HG03135 (cell line): ENCODE results near the gene FOXO4.
"Not testable (repeated sequence)": the region's sequence is repeated elsewhere in the genome, so short reads cannot be mapped to it uniquely, and the experiment has no call there.

Experiments used
- ATAC-seq: cut with Tn5 transposase; IDR thresholded peaks from one replicate; pipeline ENCODE4 v1.9.1; 2021; ENCODE audit warnings: mild to moderate bottlenecking, moderate library complexity; ENCODE audit not compliant: unreplicated experiment

FOXO4 gene, protein sequence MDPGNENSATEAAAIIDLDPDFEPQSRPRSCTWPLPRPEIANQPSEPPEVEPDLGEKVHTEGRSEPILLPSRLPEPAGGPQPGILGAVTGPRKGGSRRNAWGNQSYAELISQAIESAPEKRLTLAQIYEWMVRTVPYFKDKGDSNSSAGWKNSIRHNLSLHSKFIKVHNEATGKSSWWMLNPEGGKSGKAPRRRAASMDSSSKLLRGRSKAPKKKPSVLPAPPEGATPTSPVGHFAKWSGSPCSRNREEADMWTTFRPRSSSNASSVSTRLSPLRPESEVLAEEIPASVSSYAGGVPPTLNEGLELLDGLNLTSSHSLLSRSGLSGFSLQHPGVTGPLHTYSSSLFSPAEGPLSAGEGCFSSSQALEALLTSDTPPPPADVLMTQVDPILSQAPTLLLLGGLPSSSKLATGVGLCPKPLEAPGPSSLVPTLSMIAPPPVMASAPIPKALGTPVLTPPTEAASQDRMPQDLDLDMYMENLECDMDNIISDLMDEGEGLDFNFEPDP

DNA sequence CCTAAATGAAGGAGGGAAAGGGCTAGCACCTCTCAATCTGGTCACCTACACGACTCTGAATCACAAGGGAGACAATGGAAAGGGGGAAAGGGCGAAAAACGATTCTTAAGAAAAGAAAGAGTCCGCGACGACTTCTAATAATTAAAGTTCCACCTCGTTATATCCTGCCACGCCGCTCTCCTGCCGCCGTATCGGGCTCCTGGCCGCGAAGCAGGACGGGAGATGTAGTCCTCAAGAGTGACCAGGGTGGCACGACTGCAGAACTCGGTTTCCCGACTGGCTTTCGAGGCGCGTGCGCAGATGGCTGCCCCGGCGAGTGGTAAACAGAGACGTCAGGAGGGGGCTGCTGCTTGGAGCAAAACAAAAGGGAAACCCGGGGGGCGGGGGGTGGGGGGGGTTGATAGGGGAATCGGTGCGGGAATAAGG is at the start of gene FOXO4:
FOXO4 (plus strand) TSS at position 297 of the 426 bp plus-strand sequence. CDS start 678 bp downstream, outside the sequence.
- ATAC-seq = peak; percentile 85

DNA sequence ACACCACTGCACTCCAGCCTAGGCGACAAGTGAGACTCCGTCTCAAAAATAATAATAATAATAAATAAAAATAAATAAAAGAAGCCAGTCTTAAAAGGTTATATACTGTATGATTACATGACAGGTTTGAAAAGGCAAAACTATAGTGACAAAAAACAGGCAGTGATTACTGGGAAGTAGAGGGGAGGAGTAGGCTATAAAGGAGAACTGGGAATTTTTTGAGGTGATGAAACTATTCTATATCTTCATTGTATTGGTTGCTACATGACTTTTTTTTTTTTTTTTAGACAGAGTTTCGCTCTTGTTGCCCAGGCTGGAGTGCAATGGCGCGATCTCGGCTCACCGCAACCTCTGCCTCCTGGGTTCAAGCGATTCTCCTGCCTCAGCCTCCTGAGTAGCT is 47.8 kb upstream of the FOXO4 start:
- not testable (repeated sequence) for ATAC-seq

DNA sequence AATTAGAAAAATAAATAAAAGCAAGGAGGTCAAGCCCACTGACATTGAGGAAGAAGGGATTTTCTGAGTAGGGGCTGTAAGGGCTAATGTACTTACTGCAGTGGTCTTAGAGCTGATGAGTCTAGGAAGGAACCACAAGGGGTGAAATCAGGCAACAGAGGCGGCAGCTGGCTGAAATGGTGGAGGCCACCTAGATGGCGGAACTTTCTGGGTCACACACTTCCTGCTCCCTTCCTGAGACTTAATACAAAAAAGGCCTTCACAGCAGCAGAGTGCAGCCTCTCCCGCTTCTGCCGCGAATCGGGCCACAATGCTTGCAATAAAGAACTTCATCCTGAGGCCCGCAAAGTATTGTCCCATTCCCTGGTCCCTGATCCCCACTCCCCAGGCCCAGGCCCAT is 42.9 kb upstream of the FOXO4 start:
- ATAC-seq = peak; percentile 14

DNA sequence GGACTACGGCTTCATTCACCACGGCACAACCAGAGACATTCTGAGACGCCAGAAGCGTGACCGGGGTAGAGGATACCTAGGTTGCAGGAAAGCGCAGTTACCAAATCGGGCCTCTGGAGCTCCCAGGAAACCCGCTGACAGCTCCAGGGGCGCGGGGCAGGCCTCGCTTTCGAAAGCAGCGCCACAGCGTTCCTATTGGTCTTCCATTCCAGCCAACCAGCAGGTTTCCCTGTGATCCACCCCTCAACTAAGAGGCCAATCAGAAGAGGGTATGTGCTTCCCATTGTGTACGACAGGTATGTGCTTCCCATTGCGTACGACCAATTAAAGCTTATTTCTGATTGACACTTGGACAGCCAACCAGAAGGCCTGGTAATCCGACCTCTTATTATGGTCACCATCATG is 42.4 kb upstream of the FOXO4 start:
- ATAC-seq = peak; percentile 93

DNA sequence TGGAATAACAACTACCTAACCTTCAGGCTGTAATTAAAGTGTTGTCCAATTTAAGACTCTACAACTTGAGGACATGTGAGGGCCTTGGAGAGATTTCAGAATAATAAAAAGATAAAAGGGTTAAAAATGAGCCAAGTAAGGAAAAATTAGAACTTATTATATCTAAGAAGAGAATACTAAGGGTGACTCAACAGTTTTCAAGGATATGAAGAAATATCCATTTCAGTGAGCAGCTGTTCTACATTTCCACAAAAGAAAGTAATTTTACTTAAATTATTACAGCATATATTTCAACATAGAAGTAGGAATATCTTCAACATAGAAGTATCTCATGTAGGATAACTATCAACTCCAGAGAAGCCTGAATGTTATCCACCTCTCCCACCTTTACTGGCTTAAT is 38.8 kb upstream of the FOXO4 start:
- no peak for ATAC-seq

DNA sequence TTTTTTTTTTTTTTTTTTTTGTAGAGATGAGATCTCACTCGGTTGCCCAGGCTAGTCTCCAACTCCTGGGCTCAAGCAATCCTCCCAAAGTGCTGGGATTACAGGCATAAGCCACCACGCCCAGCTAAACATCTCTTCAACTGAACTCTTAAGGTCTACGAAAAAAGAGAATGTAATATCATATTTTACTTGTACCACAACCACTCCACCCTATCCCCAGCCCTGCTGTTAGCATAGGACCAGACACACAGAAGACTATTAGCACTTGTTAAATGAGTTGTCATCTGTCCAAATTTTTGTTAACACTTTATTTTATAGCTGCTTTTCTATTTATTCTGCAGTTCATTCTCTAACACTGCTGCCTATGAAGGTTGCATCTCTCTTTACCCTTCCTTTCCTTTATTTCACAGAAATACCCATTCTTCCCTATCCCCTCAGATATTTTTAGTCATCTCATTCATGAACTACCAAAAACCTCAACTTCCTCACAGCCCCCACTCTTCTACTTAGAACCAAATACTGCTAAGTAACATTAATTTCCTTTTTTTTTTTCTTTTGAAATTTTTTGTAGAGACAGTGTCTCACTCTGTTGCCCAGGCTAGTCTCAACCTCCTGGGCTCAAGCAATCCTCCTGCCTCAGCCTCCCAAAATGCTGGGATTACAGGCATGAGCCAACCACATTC is 37.7 kb upstream of the FOXO4 start:
- ATAC-seq = no peak

DNA sequence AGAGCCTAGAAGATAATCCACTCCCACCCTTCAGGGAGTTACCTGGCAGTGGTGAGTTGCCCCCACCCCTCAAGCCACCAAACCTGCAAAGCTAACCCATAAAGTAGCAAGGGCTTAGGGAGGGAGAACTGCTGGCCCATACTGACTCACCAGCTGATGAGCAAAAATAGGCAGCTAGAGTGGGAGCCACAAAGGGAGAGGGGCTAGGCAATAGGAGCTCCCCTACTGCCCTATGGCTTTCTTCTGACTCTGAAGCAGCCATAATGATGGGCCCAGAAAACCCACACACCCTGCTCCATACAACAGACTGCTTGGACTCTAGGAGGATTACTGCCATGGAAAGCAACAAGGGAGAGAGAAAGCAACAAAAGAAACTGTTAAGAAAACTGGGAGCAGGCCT is 35.5 kb upstream of the FOXO4 start:
- ATAC-seq = no peak

DNA sequence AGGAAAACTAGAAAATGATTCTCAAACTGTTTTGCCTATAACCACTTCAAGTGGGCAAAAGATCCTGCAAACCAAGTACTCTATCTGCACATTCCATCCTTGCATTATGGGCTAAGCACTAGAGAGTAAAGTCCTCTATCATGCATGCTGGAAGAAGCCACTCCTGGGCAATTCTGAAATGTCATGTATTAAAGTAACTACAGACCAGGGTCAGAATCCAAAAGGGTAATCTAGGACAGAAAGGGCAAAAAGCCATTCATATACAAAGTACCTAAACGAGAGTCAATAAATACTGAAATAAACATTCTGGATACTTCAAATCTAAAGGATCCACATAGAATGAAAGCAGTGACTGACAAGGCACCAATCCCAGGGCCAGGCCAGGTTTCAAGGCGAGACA is 28.6 kb upstream of the FOXO4 start:
- no peak for ATAC-seq

DNA sequence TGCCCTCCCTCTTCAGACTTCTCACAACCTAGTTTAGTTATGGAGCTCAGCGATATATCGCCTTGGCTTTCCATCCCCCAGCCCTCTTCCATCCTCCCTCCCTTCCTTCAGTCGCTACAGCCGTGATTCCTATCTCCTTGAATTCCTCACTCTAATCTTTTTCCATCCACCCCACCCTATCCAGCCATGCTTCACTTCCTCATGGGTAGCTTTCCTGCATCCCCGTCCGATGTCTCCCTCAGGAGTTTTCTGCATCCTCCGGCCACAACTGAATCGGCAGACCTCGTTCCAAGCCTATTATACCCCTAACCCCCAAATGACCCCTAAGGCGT is 28.0 kb upstream of the FOXO4 start:
- no peak for ATAC-seq

DNA sequence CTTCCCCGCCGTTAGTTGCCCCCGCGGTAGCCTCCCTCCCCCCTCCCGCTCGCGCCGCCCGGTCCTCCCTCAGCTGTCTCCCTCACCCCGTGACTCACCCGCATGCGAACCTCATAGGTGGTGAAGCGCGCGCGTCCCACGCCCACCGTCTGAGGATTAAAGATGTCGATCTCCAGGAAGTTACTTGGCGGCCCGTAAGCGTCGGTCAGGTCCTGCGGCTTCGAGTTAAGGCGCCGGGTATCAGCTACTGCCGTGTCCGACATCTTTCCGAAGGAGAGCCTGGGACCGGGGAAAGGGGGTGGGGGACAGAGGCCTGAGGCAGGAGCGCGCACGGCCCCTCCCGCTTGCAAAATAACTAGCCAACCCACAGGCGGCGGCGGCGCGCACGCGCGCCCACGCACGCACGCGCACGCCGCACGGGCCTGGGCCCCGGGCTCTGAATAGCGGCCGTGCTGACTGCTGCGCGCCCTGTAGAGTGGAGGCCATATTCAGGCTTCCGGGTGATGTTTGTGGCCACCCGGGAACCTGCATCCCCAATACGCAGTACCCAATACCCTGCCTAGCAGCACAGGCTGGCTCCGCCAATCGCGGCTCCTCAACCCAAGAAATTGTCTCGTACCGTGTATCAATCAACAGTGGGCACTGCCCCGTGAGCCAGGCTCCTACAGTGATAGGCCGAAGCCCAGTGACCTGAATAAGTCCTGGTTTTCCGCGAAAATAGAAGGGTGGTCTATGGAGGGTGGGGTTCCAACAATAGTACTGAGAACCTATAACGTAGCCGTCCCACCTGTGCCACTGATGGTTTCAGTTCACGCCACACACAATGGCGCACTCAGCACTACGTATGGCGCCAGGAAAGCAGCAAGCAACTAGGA is 27.4 kb upstream of the FOXO4 start, which contains the start of gene SNX12:
SNX12 (minus strand) TSS at position 291 of the 875 bp plus-strand sequence; CDS start at position 263, 28 bp downstream.
- peak; percentile 94 for ATAC-seq

DNA sequence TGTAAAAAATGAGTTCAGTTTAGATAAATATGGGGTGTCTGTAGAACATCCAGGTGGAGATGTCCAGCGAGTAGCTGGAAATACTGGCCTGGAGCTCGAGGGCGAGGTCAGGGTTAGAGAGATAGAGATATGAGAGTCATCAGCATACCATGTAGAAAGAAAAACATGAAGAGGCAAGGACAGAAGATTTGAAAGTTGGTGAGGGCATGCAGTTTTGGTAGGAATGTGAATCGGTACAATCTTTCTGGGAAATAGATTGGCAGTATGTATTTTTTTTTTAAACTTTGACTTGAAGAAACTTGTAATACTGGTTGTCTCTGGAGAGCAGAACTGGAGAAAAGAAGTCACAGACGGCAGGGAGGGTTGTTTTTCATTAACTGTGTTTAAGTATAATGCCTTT is 25.1 kb upstream of the FOXO4 start:
- ATAC-seq = no peak

DNA sequence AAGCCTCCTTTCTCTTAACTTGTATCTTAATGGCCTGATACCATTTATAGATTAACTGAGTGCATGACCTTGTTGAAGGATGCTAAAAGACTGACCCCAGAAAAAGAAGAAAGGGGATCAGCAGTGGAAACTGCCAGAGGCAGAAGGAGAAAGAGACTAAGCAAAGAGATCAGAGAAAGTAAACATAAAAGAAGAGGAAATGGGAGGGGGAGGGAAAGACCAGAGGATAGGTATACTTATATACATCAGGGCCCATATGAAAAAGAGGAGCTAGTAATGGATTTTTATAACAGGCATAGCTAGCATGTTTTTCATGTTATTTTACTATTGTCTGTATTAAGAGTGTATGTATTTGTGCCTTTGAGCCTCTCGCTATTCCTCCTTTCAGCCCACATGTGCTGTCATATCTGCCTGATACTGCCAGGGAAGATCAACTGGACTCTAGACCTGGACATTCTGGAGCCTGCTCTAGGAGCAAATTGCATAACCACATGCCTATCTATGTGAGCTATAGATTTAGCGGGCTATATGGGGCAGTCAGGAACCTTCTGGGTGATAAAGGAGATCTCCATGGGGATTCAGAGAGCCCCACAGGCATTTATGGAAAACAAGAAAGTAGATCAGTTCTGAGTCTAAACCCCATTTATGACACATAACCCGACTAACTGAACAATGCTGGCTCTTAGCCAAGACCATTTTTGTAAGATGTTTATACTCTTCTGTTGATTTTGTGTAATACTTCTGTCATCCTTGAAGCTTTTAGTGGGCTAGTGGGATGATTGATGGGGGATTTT is 14.1 kb upstream of the FOXO4 start:
- no peak for ATAC-seq

DNA sequence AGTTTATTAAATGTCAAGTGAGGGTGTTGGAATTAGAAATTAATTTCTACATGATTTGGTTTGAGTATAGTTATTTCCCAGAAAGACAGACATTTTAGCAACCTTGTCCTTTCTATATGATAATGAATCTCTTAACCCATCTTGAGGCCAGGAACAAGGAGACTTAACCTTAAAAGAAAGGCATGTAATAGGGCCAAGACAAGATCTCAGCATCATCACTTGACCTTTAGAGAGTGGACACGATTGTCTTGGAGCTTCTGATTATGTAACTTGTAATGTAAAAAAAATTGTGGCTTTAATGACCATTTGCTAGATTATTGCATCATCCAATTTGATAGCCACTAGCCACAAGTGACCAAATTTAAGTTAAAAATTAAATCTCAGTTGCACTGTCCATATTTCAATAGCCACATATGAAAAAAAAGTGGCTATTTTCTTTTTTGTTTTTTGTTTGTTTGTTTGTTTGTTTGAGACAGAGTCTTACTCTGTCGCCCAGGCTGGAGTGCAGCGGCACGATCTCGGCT is 13.5 kb upstream of the FOXO4 start:
- no peak for ATAC-seq

DNA sequence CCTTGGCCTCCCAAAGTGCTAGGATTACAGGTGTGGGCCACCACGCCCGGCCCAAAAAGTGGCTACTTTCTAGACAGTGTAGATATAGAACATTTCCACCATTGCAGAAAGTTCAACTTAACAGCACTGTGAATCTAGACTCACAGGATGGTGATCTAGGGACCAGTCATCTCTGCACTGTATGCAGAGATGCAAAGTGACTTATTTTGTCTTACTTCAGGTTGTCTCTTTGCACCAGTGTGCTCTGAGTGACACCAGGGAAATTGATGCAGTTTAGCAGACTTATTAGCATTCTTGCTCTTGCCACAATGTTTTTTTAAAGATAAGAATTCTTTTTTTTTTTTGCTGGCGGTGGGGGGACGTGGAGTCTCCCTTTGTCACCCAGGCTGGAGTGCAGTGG is 12.8 kb upstream of the FOXO4 start:
- ATAC-seq = no peak

DNA sequence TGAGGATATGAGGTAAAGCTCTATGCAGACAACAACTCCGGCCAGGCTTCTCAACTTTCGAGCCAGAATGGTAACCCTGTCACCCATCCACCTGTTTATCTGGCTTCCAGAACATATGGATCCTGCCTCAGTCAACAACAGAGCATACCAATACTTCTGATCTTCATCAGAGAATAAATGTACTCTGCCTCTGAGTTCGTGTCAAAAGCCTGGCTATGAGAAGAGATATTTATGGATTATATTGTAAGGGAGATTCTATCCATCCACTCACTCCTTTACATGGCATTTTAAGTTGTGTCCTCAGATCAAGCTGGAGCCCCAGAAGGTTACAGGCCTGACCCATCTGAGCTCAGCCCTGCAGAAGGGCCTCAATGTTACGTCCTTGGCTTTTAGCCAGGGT is 9.8 kb upstream of the FOXO4 start:
- ATAC-seq = no peak

DNA sequence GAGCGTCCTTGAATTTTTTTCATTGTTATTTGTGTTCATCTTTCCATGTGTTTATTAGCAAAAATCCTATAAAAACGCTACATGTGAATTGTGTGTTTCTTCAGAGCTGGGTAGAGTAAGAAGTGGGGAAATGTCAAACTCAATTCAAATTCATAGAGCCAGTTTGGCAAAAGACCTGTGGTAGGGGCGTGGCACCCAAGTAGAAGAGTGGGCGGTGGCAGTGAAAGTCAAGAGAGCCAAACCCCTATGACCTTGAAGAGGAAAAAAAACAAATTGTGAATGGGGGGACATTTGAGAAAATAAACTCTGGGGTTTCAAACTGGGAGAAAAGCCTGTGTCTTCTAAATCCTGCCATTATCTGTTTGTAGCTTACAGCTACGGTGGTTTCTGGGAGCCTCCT is 4.4 kb upstream of the FOXO4 start:
- no peak for ATAC-seq

DNA sequence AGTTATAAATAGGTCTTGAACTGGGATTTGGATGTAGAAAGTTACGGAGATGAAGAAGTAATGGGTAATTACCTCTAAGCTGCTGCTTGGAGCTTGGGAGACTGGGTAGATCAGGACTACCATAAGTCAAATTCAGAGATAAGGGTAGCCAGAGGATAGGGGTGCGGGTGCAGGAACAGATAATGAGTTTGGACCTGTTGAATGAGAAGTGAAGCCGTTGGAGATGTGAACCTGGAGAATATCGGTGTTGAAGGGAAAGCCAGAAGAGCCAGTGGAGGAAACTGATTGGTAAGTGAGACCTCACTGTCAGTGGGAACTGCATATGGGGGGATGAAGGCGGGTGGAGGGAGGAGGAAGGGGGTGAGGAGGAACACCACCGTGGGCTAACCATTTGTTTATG is 618 bp upstream of the FOXO4 start:
- no peak for ATAC-seq

DNA sequence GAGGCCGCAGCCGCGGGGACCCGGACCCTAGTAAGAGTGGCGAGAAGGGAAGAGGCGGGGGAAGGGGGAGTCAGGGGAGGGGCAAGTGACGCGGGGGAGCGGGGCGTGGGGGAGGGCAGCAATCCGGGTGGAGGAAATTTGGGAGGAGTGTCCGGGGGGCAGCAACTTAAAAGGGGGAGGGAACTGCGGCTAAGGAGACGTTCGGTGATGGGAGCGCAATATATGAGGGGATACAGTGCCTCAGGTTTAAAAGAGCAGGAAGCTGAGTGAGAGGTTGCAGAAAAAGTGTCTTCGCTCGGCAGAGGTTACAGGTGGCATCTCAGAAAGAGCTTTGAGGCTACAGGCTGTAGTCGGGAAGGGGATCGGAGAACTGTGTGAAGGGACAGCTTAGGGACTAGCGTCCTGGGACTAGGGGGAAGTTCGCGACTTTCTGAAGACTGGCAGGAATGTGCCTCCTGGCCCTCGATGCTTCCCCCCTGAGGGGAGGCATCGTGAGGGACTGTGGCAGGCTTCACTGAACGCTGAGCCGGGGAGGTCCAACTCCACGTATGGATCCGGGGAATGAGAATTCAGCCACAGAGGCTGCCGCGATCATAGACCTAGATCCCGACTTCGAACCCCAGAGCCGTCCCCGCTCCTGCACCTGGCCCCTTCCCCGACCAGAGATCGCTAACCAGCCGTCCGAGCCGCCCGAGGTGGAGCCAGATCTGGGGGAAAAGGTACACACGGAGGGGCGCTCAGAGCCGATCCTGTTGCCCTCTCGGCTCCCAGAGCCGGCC is 519 bp downstream of the FOXO4 start:
- no peak for ATAC-seq

DNA sequence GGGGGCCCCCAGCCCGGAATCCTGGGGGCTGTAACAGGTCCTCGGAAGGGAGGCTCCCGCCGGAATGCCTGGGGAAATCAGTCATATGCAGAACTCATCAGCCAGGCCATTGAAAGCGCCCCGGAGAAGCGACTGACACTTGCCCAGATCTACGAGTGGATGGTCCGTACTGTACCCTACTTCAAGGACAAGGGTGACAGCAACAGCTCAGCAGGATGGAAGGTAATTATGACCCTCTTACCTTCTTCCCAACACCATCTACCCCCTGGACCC is 1.0 kb downstream of the FOXO4 start:
- ATAC-seq = no peak

DNA sequence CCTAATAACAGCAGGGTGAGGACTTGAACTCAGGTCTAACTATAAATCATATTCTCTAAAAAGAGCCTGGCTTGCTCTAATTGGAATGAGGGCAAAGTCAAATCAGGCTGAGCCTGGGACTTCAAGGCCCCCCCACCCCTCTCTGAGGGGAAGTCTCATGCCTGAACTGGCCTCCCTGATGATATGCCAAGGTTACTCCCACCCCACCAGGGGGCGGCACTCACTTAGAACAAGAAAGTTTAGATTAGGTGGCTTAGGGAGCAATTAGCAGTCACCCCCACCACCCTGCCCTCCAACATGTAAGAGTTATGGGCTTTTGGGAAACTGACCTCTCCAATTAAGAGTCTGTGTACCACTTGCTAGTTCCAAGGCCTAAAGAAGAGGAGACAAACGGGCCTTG is 2.7 kb downstream of the FOXO4 start:
- no peak for ATAC-seq
